Right ventricle myocardium superior (tissue), 1 donor: Measurements from ENCODE around the gene ARL6IP4. TPM values are rescaled to one million over a fixed set of nuclear protein-coding genes. Genes with fewer than 3 reads are reported as not detected.
"Not testable (repeated sequence)": the region's sequence is repeated elsewhere in the genome, so short reads cannot be mapped to it uniquely, and the experiment has no call there.

Experiments
- ATAC-seq: fragments of 200-7000 bp; cut with Tn5 transposase; one replicate; pipeline ENCODE4 v1.9.1; 2020; ENCODE audit warnings: mild to moderate bottlenecking; ENCODE audit not compliant: poor library complexity
- DNase-seq: peaks from one replicate; pipeline ENCODE4 v3.0.0-alpha.2; 2020
- intact Hi-C: fragments of 100-400 bp; cut with DNase I; formaldehyde crosslinking; loops from one replicate; pipeline ENCODE4 v1.11.2; 2022
- total RNA-seq: library from RNA; stranded (reverse); fragmentation: NEBNext Ultra II Directional; extraction: Animal tissue kit (Norgen Biotek cat#: 25700); gene quantifications from one replicate; pipeline ENCODE4 v1.2.1, GENCODE V29; 2021
- donor health status: DM: no; HTN: yes; CAD: no; lungs with severe emphysema.

Gene ARL6IP4
- total RNA-seq, 1 donor from 2014 or later: 162 TPM

- no peak for DNase-seq
- intact Hi-C loops: no loop called here
These were observed 16.3 kb downstream of the ARL6IP4 start for GRCh38 chr12:122996621-122997342.

GRCh38 chr12:122997343-122998250, 17.1 kb downstream of the ARL6IP4 start:
- intact Hi-C loops: no loop called here
- no peak for DNase-seq
- ATAC-seq: no peak

More at GRCh38 chr12:122996621-122997342, 16.3 kb downstream of the ARL6IP4 start:
- no peak for ATAC-seq

GRCh38 chr12:122998316-122998715, 17.8 kb downstream of the ARL6IP4 start:
- no peak for DNase-seq
- intact Hi-C loops: no loop called here
- ATAC-seq: no peak

GRCh38 chr12:122999196-122999946, 18.9 kb downstream of the ARL6IP4 start:
- intact Hi-C loops: no loop called here
- ATAC-seq (no peak), DNase-seq (no peak)

DNA sequence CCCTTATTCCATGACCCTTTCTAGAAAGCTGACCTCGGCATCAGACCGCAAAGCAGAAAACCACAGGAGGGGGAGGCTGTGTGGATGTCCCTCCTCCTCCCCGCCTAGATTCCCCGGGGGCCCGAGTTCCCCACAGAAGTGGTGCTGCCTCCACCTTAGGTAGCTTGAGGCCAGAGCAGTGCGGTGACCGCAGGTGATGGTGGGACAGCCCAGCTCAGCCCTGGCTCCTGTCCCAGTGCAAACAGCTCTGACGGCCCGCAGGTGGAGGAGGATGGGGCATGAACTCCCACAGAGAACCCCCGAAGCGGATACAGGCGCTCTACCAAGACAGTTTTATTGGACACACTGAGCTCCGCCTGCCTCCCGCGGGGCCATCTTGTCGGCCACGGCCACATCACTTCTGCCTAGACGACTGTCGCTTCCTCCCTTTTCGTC, 19.5 kb downstream of the ARL6IP4 start:
- intact Hi-C loops: no loop called here
- DNase-seq: no peak
- no peak for ATAC-seq

DNA sequence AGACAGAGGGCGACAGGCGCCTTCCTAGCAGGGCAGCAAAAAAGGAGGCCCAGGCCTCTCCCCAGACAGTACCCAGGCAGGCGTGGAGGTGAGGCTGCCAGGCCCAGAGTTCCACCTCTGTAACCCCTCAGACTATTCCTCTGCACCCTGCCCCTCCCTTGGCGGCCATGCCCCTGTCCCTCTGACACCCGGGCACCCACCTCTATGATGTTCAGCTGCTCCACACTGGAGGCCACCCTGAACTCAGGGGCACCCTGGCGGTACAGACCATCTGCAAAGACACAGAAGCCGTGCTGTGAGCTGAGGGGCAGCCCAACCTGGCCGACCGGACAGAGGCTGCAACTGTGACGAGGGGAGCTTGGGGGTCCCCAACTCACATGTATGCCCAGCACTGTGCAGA, 20.1 kb downstream of the ARL6IP4 start:
- intact Hi-C loops: no loop called here
- DNase-seq (no peak), ATAC-seq (no peak)

- DNase-seq: no peak
- no peak for ATAC-seq
- intact Hi-C loops: no loop called here
These were observed 21.0 kb downstream of the ARL6IP4 start for GRCh38 chr12:123001464-123001863.

DNA sequence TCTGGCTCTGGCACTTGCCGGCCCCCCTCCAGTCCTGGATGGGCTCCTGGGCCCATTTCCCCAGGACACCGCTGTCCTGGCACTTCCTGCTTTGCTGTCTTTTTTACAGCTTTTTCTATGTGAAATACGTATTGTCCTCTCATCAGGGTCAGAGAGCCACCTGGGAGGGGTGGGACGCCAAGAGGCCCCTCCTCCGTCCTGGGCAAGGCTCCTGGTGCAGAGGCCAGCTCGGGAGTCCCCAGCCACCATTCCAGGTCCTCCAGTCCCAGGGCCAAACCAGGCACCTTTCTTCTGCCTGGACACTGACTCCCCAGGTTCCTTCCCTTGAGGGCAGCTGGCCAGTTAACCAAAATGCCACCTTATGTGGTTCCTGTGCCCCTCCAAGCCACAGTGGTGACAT, 22.8 kb downstream of the ARL6IP4 start:
- ATAC-seq (no peak), DNase-seq (no peak)
- intact Hi-C loops: no loop called here

DNA sequence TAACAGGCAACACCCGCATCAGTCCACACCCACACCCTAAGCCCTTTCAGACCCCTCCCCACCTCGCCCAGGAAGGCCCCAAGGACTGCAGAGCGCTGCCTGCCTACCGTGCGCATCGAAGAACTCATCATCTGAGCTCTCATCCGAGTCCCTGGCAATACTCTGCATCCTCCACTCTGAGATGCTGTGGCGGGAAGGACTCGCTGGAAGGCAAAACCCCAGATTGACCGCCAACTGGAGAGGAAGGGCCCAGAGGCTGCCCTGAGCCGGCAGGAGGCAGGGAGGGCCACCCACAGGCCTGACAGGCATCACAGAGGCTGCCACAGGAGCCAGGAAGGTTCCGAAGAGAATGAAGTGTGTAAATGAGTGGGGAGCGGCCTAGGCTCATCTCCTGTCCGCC, 23.8 kb downstream of the ARL6IP4 start:
- DNase-seq (no peak), ATAC-seq (no peak)
- intact Hi-C loops: no loop called here

- intact Hi-C loops: no loop called here
- no peak for DNase-seq
These were observed 24.7 kb downstream of the ARL6IP4 start for GRCh38 chr12:123005081-123005626.

DNA sequence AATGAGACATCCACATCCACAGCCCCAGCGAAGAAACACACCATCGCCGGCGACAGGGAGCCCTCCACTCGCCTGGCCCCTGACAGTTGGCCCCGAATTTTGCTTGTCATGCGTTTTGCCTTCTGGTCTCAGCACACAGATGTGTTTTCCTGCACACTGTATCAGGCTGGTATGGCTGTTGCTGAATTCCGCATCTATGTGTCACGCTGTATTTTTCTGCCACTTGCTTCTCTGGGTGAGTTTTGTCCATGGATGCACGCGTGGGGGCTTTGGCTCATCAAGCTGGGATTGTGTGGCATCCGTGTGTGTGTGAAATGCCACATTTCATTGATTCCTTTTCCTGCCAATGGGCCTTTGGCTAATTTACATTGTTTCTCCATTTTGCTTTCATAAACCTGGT, 26.5 kb downstream of the ARL6IP4 start:
- intact Hi-C loops: no loop called here
- ATAC-seq (no peak), DNase-seq (no peak)

More at GRCh38 chr12:123005081-123005626, 24.7 kb downstream of the ARL6IP4 start:
- no peak for ATAC-seq

DNA sequence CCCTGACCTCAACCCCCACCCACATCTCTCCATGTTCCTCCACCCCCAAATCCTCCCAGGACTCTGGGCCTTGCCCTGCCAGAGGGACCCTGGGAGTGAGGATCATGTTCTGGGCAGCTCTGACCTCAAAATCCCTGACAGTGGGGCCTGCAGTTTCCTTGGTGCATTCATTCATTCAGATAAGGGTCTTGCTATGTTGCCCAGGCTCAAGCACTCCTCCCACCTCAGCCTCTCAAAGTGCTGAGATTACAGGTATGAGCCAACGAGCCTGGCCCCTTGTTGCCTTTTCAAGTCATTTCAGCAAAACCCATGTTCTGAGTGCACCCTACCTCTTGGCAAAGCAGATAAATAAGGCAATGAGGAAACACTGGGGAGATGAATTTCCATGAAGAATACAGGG, 29.6 kb downstream of the ARL6IP4 start:
- ATAC-seq (no peak), DNase-seq (no peak)
- intact Hi-C loops: no loop called here

DNA sequence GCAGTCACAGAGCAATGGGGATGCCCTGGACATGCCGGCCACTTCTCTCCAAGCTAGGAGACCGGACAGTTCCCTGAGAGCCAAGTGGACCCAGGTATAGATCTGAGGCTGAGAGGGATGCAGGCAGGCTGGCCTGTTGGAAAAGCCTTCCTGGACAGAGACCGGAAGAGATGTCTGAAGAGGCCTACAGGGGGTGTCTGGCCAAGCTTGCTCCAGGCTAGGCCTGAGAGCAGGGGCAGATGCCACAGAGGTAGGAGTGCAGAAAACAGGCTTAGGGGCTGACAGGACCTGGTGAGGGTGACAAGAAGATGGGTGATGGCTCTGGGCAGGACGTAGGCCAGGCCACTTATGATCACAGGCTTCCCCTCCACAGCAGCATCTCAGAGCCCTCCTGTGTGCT, 30.2 kb downstream of the ARL6IP4 start:
- DNase-seq (no peak), ATAC-seq (no peak)
- intact Hi-C loops: no loop called here

GRCh38 chr12:123011701-123012100, 31.2 kb downstream of the ARL6IP4 start:
- ATAC-seq (no peak), DNase-seq (no peak)
- intact Hi-C loops: no loop called here

DNA sequence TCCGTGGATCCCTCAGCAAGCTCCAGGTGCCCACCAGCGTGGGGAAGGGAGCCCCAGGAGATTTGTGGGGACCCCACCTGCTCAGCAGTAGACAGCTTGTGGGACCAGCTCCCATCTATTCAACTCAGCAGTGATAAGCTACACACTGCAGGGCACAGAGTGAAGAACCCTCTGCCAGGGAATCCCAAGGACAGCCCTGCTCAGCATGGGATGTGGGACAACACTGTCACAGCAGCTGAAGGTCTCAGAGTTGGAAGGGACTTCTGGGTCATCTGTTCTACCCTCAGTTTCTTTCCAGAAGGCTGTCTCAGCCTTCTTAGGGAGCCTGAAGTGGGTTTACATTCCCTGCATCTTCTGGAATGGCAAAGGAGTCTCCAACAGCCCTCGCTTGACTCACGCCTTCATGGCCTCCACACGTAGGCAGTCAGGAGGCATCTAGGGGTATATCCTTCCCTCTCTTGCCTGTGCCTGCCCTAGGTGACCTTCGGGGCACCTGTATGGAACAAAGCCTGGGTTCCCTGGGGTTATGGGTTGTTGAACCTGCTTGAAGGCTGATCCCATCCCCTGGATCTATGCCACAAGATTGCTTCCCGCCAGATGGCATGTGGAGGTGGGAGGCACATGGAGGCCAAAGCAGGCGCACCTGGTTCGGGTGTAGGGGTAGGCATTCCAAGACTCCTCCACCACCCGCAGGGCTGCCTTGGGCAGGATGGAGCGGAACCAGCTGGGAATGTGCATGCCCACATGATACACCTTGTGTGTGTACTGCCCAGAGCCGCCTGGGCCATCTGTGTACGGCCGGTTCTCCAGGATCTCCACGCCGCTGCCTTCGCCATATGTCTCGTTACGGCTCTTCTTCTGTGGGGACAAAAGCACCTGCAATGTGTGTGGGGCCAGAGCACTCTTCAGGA, 33.0 kb downstream of the ARL6IP4 start:
- DNase-seq (no peak), ATAC-seq (no peak)
- intact Hi-C loops: no loop called here

GRCh38 chr12:123014473-123014872, 34.0 kb downstream of the ARL6IP4 start:
- DNase-seq, intact Hi-C loops, ATAC-seq: not testable (repeated sequence)

- DNase-seq (no peak), ATAC-seq (no peak)
- intact Hi-C loops: no loop called here
These were observed 37.3 kb downstream of the ARL6IP4 start for GRCh38 chr12:123017753-123018152.

GRCh38 chr12:123019841-123020138, 39.3 kb downstream of the ARL6IP4 start:
- ATAC-seq: no peak
- no peak for DNase-seq
- intact Hi-C loops: no loop called here
